Measurements from ENCODE around the gene COL18A1.

GRCh38 chr21:45403825-45404729 is 888 bp upstream of the COL18A1 start:
- no peak for TF ChIP-seq CTCF (conservative IDR thresholded peaks at IDR 0.05; ENCODE audit: low read depth, low read length)
- no peak for TF ChIP-seq EZH2 (IDR thresholded peaks at IDR 0.05; ENCODE audit: low read length, unreplicated experiment)
